Measurements from ENCODE around the gene TOMM7.

DNA sequence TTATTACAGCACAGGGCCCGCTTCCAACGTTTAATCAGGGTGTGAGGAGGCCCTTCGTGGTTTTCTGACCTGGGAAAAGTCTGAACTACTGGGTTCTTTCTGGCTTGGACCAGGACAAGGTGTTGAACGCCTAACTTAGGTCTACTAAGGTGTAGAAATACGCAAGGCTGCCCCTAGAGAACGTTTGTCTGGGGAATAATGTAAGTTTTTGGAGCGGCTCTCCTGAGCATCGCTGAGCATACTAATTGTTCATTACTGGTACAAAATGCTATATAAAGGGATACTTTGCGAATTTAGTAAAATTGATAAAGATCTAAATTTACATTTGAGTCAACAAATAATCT lies 32.4 kb upstream of the TOMM7 start:
- TF ChIP-seq TAF1 (IDR thresholded peaks at IDR 0.05; ENCODE audit: borderline replicate concordance, insufficient read depth, low read length) (peak; percentile 31; the same call in 1 of the 2 replicates), POLR2AphosphoS5 (IDR thresholded peaks at IDR 0.05; ENCODE audit: low read depth, low read length) (no peak), REST (IDR thresholded peaks at IDR 0.05; ENCODE audit: insufficient read depth in 1 of 2, low read depth in 2 of 2, low read length in 2 of 2) (no peak), SIN3A (IDR thresholded peaks at IDR 0.05; ENCODE audit: borderline replicate concordance, insufficient read depth, low read length) (no peak), FOXP2 (optimal IDR thresholded peaks at IDR 0.05; ENCODE audit: borderline replicate concordance, extremely low read depth, extremely low read length, insufficient read depth) (no peak)

Data from PFSK-1 (cell line).